Endothelial cell of umbilical vein (primary cell): Measurements from ENCODE around the gene GABRR3. TPM values are rescaled to one million over a fixed set of nuclear protein-coding genes. Genes with fewer than 3 reads are reported as not detected.

Source experiments
- BruUV-seq: library from RNA; stranded (reverse); fragments of 400-500 nt; replicated peaks from 2 replicates; lab custom pipeline; 2021; lab: Mats Ljungman, UMichigan
- CTCF ChIA-PET: fragments of 300-600, 350-600 bp; sonication (Branson Sonifier 250); formaldehyde crosslinking; loops from one replicate; lab custom pipeline; 2021; ENCODE audit warnings: antibody characterized with exemption, inconsistent platforms; lab: Charles Lee
- POLR2A ChIA-PET: fragments of 300-600, 350-600 bp; sonication (Branson Sonifier 250); formaldehyde crosslinking; loops from one replicate; lab custom pipeline; 2021; ENCODE audit warnings: antibody characterized with exemption, inconsistent platforms; lab: Charles Lee
- DNase-seq: peaks from one replicate; pipeline ENCODE4 v3.0.0-alpha.2; 2011; ENCODE audit warnings: low read depth, low spot score
- FAIRE-seq: peaks from 2 replicates; lab custom pipeline; 2011; peaks lifted over from hg19 to GRCh38; lab: Jason Lieb, UNC
- H2AFZ ChIP-seq: 2 replicates; pipeline ENCODE4 v1.6.0; 2012; ENCODE audit warnings: low read depth, low read length, control low read depth, inconsistent platforms
- H3K27ac ChIP-seq: 2 replicates; pipeline ENCODE4 v1.5.1; 2011; ENCODE audit warnings: low read depth, mild to moderate bottlenecking, control low read depth, low read length, moderate library complexity; ENCODE audit not compliant: insufficient read depth
- H3K27me3 ChIP-seq, 2 experiments: 2 replicates each; pipeline versions ENCODE4 v1.6.0 to v1.6.1; 2011; ENCODE audit warnings: low read length in 2 of 2, mixed read lengths in 1 of 2; ENCODE audit not compliant: control insufficient read depth in 2 of 2, insufficient read depth in 2 of 2
- H3K36me3 ChIP-seq, 2 experiments: 2 replicates in 1 of 2; 3 replicates in 1 of 2; pipeline ENCODE4 v1.5.1; 2011; ENCODE audit warnings: low read length in 2 of 2, mild to moderate bottlenecking in 1 of 2, moderate library complexity in 1 of 2; ENCODE audit not compliant: control insufficient read depth in 2 of 2, insufficient read depth in 2 of 2; ENCODE audit errors: extremely low read depth in 1 of 2
- H3K4me1 ChIP-seq: 3 replicates; pipeline ENCODE4 v1.5.1; 2011; ENCODE audit warnings: mild to moderate bottlenecking, low read length; ENCODE audit not compliant: control insufficient read depth, insufficient read depth; ENCODE audit errors: extremely low read depth
- H3K4me2 ChIP-seq: 2 replicates; pipeline ENCODE4 v1.6.1; 2011; ENCODE audit warnings: low read length, control low read depth, mixed read lengths; ENCODE audit not compliant: insufficient read depth
- H3K4me3 ChIP-seq, 3 experiments: fragments of 200-600 bp in 1 of 3; sonication (generic), shearing (Covaris generic) in 1 of 3; replicated peaks in 1 of 3; 2 replicates each; pipeline ENCODE4 v1.5.1; 2011 to 2016; ENCODE audit warnings: control low read depth in 3 of 3, low read length in 3 of 3, mild to moderate bottlenecking in 2 of 3, inconsistent platforms in 1 of 3, low read depth in 1 of 3, moderate library complexity in 1 of 3; ENCODE audit not compliant: insufficient read depth in 1 of 3
- H3K79me2 ChIP-seq: 2 replicates; pipeline ENCODE4 v1.6.0; 2012; ENCODE audit warnings: low read length, inconsistent platforms; ENCODE audit not compliant: control insufficient read depth, insufficient read depth
- H3K9ac ChIP-seq: replicated peaks from 2 replicates; pipeline ENCODE3; 2011; ENCODE audit warnings: low read length, control low read depth; ENCODE audit not compliant: insufficient read depth; ENCODE audit errors: extremely low read depth
- H3K9me1 ChIP-seq: replicated peaks from 3 replicates; pipeline ENCODE4 v1.6.0; 2011; ENCODE audit warnings: mild to moderate bottlenecking, low read length; ENCODE audit not compliant: control insufficient read depth, insufficient read depth; ENCODE audit errors: extremely low read depth
- H3K9me3 ChIP-seq: replicated peaks from 2 replicates; pipeline ENCODE4 v1.5.1; 2012; ENCODE audit warnings: low read length, inconsistent platforms; ENCODE audit not compliant: control insufficient read depth, insufficient read depth
- H4K20me1 ChIP-seq: replicated peaks from 2 replicates; pipeline ENCODE3; 2011; ENCODE audit warnings: mild to moderate bottlenecking, low read length; ENCODE audit not compliant: control insufficient read depth, insufficient read depth; ENCODE audit errors: extremely low read depth
- EZH2 ChIP-seq: IDR thresholded peaks from 2 replicates; pipeline ENCODE4 v1.6.1; 2012; ENCODE audit warnings: borderline replicate concordance, low read depth, mild to moderate bottlenecking, moderate library complexity, low read length, inconsistent platforms; ENCODE audit not compliant: severe bottlenecking
- FOS ChIP-seq: IDR thresholded peaks from 2 replicates; pipeline ENCODE4 v1.6.1; 2011; ENCODE audit warnings: mild to moderate bottlenecking, low read length, moderate library complexity, borderline replicate concordance; ENCODE audit not compliant: insufficient read depth
- GATA2 ChIP-seq: IDR thresholded peaks from 2 replicates; pipeline ENCODE4 v1.7.0; 2011; ENCODE audit warnings: low read depth, mild to moderate bottlenecking, moderate library complexity, mixed read lengths, low read length; ENCODE audit not compliant: insufficient read length, insufficient read depth
- JUN ChIP-seq: IDR thresholded peaks from 2 replicates; pipeline ENCODE4 v1.6.1; 2011; ENCODE audit warnings: borderline replicate concordance, low read depth; ENCODE audit not compliant: insufficient read length, insufficient read depth
- MAX ChIP-seq: IDR thresholded peaks from 2 replicates; pipeline ENCODE4 v1.6.1; 2011; ENCODE audit not compliant: insufficient read depth, insufficient read length
- MYC ChIP-seq: IDR thresholded peaks from one replicate; pipeline ENCODE4 v1.6.1; 2011; ENCODE audit warnings: mild to moderate bottlenecking, low read depth, low read length
- POLR2A ChIP-seq: IDR thresholded peaks from 2 replicates; pipeline ENCODE4 v1.6.1; 2012; ENCODE audit warnings: low read depth, mild to moderate bottlenecking, control low read depth, low read length
- POLR2AphosphoS5 ChIP-seq: IDR thresholded peaks from 2 replicates; pipeline ENCODE4 v1.6.1; 2012; ENCODE audit warnings: low read depth, mild to moderate bottlenecking, control low read depth, low read length, moderate library complexity; ENCODE audit not compliant: insufficient read depth
- dilution Hi-C: fragments of 300-500 bp; cut with MboI; formaldehyde crosslinking; loops from one replicate; pipeline ENCODE4 v1.15.0; 2019; ENCODE audit warnings: low sequenced_read_pairs; ENCODE audit not compliant: extremely low pct_ligation_motif_present
- intact Hi-C: fragments of 100-400 bp; cut with micrococcal nuclease; formaldehyde crosslinking; loops from one replicate; pipeline ENCODE4 v1.10.0; 2022
- polyA plus RNA-seq, 4 experiments: library from polyadenylated mRNA; depleted of rRNA in 3 of 4; stranded (reverse) in 3 of 4; unstranded in 1 of 4; fragments of >200 nt; gene quantifications; 2 replicates each; pipeline versions ENCODE4 v1.2.1 to v1.2.3, GENCODE V29; 2011 to 2012; ENCODE audit warnings: missing spikeins in 1 of 4
- total RNA-seq: library from RNA; stranded (reverse); gene quantifications from 2 replicates; pipeline ENCODE4 v1.2.3, GENCODE V29; 2021
- TF ChIP-seq, protein P1 (sequence below), 2 donors: IDR thresholded peaks; 1 replicate in 1 of 2; 2 replicates in 1 of 2; pipeline ENCODE4 v1.5.1; 2011; ENCODE audit warnings: low read length in 2 of 2, mild to moderate bottlenecking in 2 of 2, moderate library complexity in 2 of 2, control low read depth in 1 of 2, inconsistent platforms in 1 of 2, low read depth in 1 of 2; ENCODE audit not compliant: insufficient read depth in 1 of 2; ENCODE audit errors: extremely low read depth in 1 of 2

Gene GABRR3
- total and polyA plus RNA-seq, 2 donors (not counting 3 experiments of a cell fraction or from before 2014, with no cell fraction given): not detected

- Histone ChIP-seq H3K27ac (no peak overlapping the region), H3K27me3 (peaks cover 2 to 12% of the 10 kb centered on the region in 2 experiments), H3K9ac (no peak overlapping the region), H3K9me1 (no peaks in the 10 kb centered on the region), H3K36me3 (no peaks in the 10 kb centered on the region), H3K79me2 (no peaks in the 10 kb centered on the region), H2AFZ (no peak overlapping the region), H3K4me1 (no peaks in the 10 kb centered on the region), H3K4me2 (no peak overlapping the region), H3K4me3 (no peak overlapping the region), H4K20me1 (no peaks in the 10 kb centered on the region), H3K9me3 (no peaks in the 10 kb centered on the region)
- no TSS peak for BruUV-seq
- FAIRE-seq (no peak), DNase-seq (no peak)
- no peak for TF ChIP-seq JUN
- TF ChIP-seq EZH2: no peak
- TF ChIP-seq POLR2A: no peak
- TF ChIP-seq POLR2AphosphoS5: no peak
- TF ChIP-seq FOS: no peak
- TF ChIP-seq GATA2: no peak
- TF ChIP-seq MAX: no peak
- TF ChIP-seq, protein P1, sequence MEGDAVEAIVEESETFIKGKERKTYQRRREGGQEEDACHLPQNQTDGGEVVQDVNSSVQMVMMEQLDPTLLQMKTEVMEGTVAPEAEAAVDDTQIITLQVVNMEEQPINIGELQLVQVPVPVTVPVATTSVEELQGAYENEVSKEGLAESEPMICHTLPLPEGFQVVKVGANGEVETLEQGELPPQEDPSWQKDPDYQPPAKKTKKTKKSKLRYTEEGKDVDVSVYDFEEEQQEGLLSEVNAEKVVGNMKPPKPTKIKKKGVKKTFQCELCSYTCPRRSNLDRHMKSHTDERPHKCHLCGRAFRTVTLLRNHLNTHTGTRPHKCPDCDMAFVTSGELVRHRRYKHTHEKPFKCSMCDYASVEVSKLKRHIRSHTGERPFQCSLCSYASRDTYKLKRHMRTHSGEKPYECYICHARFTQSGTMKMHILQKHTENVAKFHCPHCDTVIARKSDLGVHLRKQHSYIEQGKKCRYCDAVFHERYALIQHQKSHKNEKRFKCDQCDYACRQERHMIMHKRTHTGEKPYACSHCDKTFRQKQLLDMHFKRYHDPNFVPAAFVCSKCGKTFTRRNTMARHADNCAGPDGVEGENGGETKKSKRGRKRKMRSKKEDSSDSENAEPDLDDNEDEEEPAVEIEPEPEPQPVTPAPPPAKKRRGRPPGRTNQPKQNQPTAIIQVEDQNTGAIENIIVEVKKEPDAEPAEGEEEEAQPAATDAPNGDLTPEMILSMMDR (IDR thresholded peaks at IDR 0.05; ENCODE audit: extremely low read depth in 1 of 2, insufficient read depth in 1 of 2, low read depth in 1 of 2, low read length in 2 of 2): no peak
- no peak for TF ChIP-seq MYC
- ChIA-PET CTCF (no interaction called here), POLR2A (no interaction called here)
- intact Hi-C loops (no loop called here), dilution Hi-C loops (no loop called here)
Observed at GRCh38 chr3:97991293-97991682, 43.8 kb downstream of the GABRR3 start.
